ENCODE measurements around the gene FAM25A.

Gene FAM25A

DNA sequence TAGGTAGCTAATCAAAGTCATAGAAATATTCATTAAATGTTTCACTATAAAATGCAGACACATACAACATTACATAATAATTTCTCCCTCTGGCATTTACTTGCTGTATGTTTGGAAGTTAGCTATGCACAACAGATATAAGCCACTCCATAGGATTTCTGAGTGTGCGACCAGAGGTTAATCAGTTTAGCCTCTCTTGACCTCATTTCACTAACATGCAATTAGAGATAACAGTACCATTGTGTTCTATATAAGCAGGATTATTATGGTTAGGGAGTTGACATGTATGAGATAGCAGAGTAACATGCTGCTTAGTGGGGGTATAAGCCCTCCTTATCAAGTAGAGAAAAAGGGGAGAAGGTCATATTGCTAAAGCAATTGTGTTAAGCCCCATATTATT lies 48.2 kb downstream of the FAM25A start:
- no peak for DNase-seq (ENCODE audit: low read depth)
- Histone ChIP-seq H3K36me3 (ENCODE audit: control insufficient read depth, insufficient read depth, low read length, severe bottlenecking) (peaks cover 91% of the 10 kb centered on the region), H3K9ac (ENCODE audit: low read length) (no peak overlapping the region)

DNA sequence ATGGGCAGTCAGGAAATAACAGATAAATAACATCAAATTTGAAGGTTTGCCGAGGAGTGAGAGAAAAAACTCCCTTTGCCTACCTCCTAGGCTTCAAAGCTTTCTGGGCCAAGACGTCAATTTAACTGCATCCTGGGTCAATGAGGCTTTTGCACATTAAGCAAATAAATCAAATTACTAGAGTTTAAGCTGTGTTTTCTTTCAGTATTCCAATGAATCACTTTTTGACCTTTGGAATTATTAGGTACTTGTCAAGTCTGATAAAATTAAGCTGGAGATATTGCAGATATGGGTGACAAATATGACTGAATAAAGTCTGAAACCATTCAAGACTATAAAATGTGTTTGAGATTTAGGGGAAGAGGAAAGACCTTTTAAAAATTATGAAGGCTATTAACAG lies 52.4 kb downstream of the FAM25A start:
- DNase-seq (ENCODE audit: low read depth): no peak
- Histone ChIP-seq H3K4me1 (ENCODE audit: control insufficient read depth, insufficient read depth, low read length) (no peaks in the 10 kb centered on the region), H3K9me3 (ENCODE audit: control insufficient read depth, low read length) (no peaks in the 10 kb centered on the region), H3K4me3 (ENCODE audit: low read length) (no peak overlapping the region), H3K27me3 (replicated peaks; ENCODE audit: control insufficient read depth, insufficient read depth, low read length) (no peaks in the 10 kb centered on the region), H3K9ac (ENCODE audit: low read length) (no peak overlapping the region), H3K36me3 (ENCODE audit: control insufficient read depth, insufficient read depth, low read length, severe bottlenecking) (peaks cover 60% of the 10 kb centered on the region)

More for the DNA sequence above, 48.2 kb downstream of the FAM25A start:
- no peak overlapping the region for H3K4me3 ChIP-seq (ENCODE audit: low read length)
- H3K9me3 ChIP-seq (ENCODE audit: control insufficient read depth, low read length): no peaks in the 10 kb centered on the region
- no peaks in the 10 kb centered on the region for H3K27me3 ChIP-seq (replicated peaks; ENCODE audit: control insufficient read depth, insufficient read depth, low read length)
- H3K4me1 ChIP-seq (ENCODE audit: control insufficient read depth, insufficient read depth, low read length): no peaks in the 10 kb centered on the region
